Breast epithelium (tissue), 3 donors: ENCODE results near the gene PDCD2.
"Not testable (repeated sequence)": the region's sequence is repeated elsewhere in the genome, so short reads cannot be mapped to it uniquely, and the experiment has no call there.

Source experiments
- CTCF ChIP-seq, 3 donors: fragments of 450-650 bp; IDR thresholded peaks; one replicate each; pipeline ENCODE4 v1.5.1; 2016 to 2017; ENCODE audit warnings: antibody characterized with exemption in 3 of 3, mild to moderate bottlenecking in 3 of 3, moderate library complexity in 3 of 3
- POLR2AphosphoS5 ChIP-seq, 3 donors: sonication (generic); formaldehyde crosslinking; IDR thresholded peaks; one replicate each; pipeline ENCODE4 v1.6.1; 2017; ENCODE audit warnings: antibody characterized with exemption in 3 of 3

- not testable (repeated sequence) for TF ChIP-seq CTCF, POLR2AphosphoS5 (IDR thresholded peaks at IDR 0.05)
Observed at GRCh38 chr6:170612256-170612804, 27.9 kb upstream of the PDCD2 start.
